Stimulated activated CD8-positive, alpha-beta memory T cell treated with anti-CD3 and anti-CD28 coated beads, Interleukin-15, amount 100 ng/mL, for 24 hours (primary cell): ENCODE measurements around the gene OR6B1.

Source experiments
- DNase-seq: peaks from one replicate; pipeline ENCODE4 v3.0.0-alpha.2; 2020; ENCODE audit warnings: low read depth

The OR6B1 gene

GRCh38 chr7:144000020-144000419 lies at the start of gene OR6B1:
OR6B1 (plus strand) TSS chr7:144000320; CDS start chr7:144003997, 3,677 bp downstream.
- DNase-seq, result no peak

- no peak for DNase-seq
Observed at GRCh38 chr7:143953421-143953820, 46.7 kb upstream of the OR6B1 start.

- no peak for DNase-seq
Observed at GRCh38 chr7:143954135-143954534, 46.0 kb upstream of the OR6B1 start.

GRCh38 chr7:143954544-143954943 lies 45.6 kb upstream of the OR6B1 start, which contains the start of gene OR2F1:
OR2F1 (plus strand) TSS chr7:143954844; CDS start chr7:143959971, 5,127 bp downstream.
- no peak for DNase-seq

GRCh38 chr7:143958781-143959180 lies 41.3 kb upstream of the OR6B1 start:
- no peak for DNase-seq

GRCh38 chr7:143960813-143961610 lies 39.1 kb upstream of the OR6B1 start:
- DNase-seq, result no peak

- DNase-seq, result no peak
Observed at GRCh38 chr7:143965280-143965679, 34.8 kb upstream of the OR6B1 start.

- DNase-seq, result no peak
Observed at GRCh38 chr7:143967398-143967797, 32.7 kb upstream of the OR6B1 start.

GRCh38 chr7:143973870-143974416 lies 26.2 kb upstream of the OR6B1 start:
- no peak for DNase-seq

- no peak for DNase-seq
Observed at GRCh38 chr7:143974459-143974858, 25.7 kb upstream of the OR6B1 start.

GRCh38 chr7:143975617-143976016 lies 24.5 kb upstream of the OR6B1 start:
- no peak for DNase-seq

GRCh38 chr7:143978585-143978984 lies 21.5 kb upstream of the OR6B1 start:
- DNase-seq, result no peak

GRCh38 chr7:143979359-143979758 lies 20.8 kb upstream of the OR6B1 start:
- DNase-seq, result no peak

GRCh38 chr7:143979998-143980397 lies 20.1 kb upstream of the OR6B1 start:
- DNase-seq, result no peak

GRCh38 chr7:143980746-143981510 lies 19.2 kb upstream of the OR6B1 start:
- no peak for DNase-seq

GRCh38 chr7:143983960-143984359 lies 16.2 kb upstream of the OR6B1 start:
- no peak for DNase-seq

- no peak for DNase-seq
Observed at GRCh38 chr7:143987513-143987912, 12.6 kb upstream of the OR6B1 start.

GRCh38 chr7:143988976-143989745 lies 11.0 kb upstream of the OR6B1 start:
- DNase-seq, result no peak

GRCh38 chr7:143992670-143993069 lies 7.5 kb upstream of the OR6B1 start:
- no peak for DNase-seq

- DNase-seq, result no peak
Observed at GRCh38 chr7:143993924-143994323, 6.2 kb upstream of the OR6B1 start.

GRCh38 chr7:144001543-144001942 lies 1.4 kb downstream of the OR6B1 start:
- DNase-seq, result no peak

- no peak for DNase-seq
Observed at GRCh38 chr7:144004703-144005102, 4.6 kb downstream of the OR6B1 start.
